ENCODE data around the gene FGF12.
A peak's percentile ranks its signal among the peaks of the same experiment; 100 is the strongest.

The FGF12 gene

GRCh38 chr3:192216067-192216466 lies 511.3 kb downstream of the FGF12 start:
- TF ChIP-seq CTCF (IDR thresholded peaks at IDR 0.05; ENCODE audit: low read depth, low read length, missing control alignments), result no peak
- no peak overlapping the region for H3K4me3 ChIP-seq (ENCODE audit: low read depth, low read length)
- no peak for DNase-seq (ENCODE audit: low read depth)
- in situ Hi-C loops (cut with HindIII; ENCODE audit: low sequenced_read_pairs), result no loop called here

- TF ChIP-seq CTCF (IDR thresholded peaks at IDR 0.05; ENCODE audit: low read depth, low read length, missing control alignments), result no peak
- H3K4me3 ChIP-seq (ENCODE audit: low read depth, low read length), result no peak overlapping the region
- in situ Hi-C loops (cut with HindIII; ENCODE audit: low sequenced_read_pairs), result no loop called here
- no peak for DNase-seq (ENCODE audit: low read depth)
These were observed 514.4 kb downstream of the FGF12 start for GRCh38 chr3:192212979-192213378.

GRCh38 chr3:192212335-192212734 lies 515.0 kb downstream of the FGF12 start:
- no peak for DNase-seq (ENCODE audit: low read depth)
- in situ Hi-C loops (cut with HindIII; ENCODE audit: low sequenced_read_pairs), result no loop called here
- peak; percentile 23 for TF ChIP-seq CTCF (IDR thresholded peaks at IDR 0.05; ENCODE audit: low read depth, low read length, missing control alignments)
- H3K4me3 ChIP-seq (ENCODE audit: low read depth, low read length), result no peak overlapping the region

- in situ Hi-C loops (cut with HindIII; ENCODE audit: low sequenced_read_pairs), result no loop called here
- H3K4me3 ChIP-seq (ENCODE audit: low read depth, low read length), result no peak overlapping the region
- TF ChIP-seq CTCF (IDR thresholded peaks at IDR 0.05; ENCODE audit: low read depth, low read length, missing control alignments), result no peak
- peak; percentile 2 for DNase-seq (ENCODE audit: low read depth)
These were observed 519.7 kb downstream of the FGF12 start for GRCh38 chr3:192207651-192208050.

GRCh38 chr3:192207239-192207638 lies 520.1 kb downstream of the FGF12 start:
- TF ChIP-seq CTCF (IDR thresholded peaks at IDR 0.05; ENCODE audit: low read depth, low read length, missing control alignments), result no peak
- no peak overlapping the region for H3K4me3 ChIP-seq (ENCODE audit: low read depth, low read length)
- DNase-seq (ENCODE audit: low read depth), result no peak
- in situ Hi-C loops (cut with HindIII; ENCODE audit: low sequenced_read_pairs), result no loop called here

- H3K4me3 ChIP-seq (ENCODE audit: low read depth, low read length), result no peak overlapping the region
- no peak for TF ChIP-seq CTCF (IDR thresholded peaks at IDR 0.05; ENCODE audit: low read depth, low read length, missing control alignments)
- in situ Hi-C loops (cut with HindIII; ENCODE audit: low sequenced_read_pairs), result no loop called here
- no peak for DNase-seq (ENCODE audit: low read depth)
These were observed 533.3 kb downstream of the FGF12 start for GRCh38 chr3:192194085-192194484.

All from astrocyte of the cerebellum (primary cell).